Neural cell (in vitro differentiated cells): ENCODE data around the gene TRABD2B. TPM values are rescaled to one million over a fixed set of nuclear protein-coding genes. Genes with fewer than 3 reads are reported as not detected.

Source experiments
- H2AFZ ChIP-seq: fragments of 200-600, 300-800 bp; sonication (generic), shearing (Covaris generic); 2 replicates; pipeline ENCODE4 v1.6.0; 2014; ENCODE audit warnings: low read depth, mild to moderate bottlenecking, antibody characterized with exemption, low read length, moderate library complexity
- H3F3A ChIP-seq: fragments of 200-600 bp; shearing (Covaris generic); 2 replicates; pipeline ENCODE4 v1.6.1; 2016; ENCODE audit warnings: mild to moderate bottlenecking, moderate library complexity, mixed read lengths, antibody characterized with exemption, low read length; ENCODE audit not compliant: insufficient read depth, poor library complexity, severe bottlenecking
- H3K27ac ChIP-seq: fragments of 200-600, 300-800 bp; sonication (generic), shearing (Covaris generic); 2 replicates; pipeline ENCODE4 v1.5.1; 2014; ENCODE audit warnings: mild to moderate bottlenecking, low read length, moderate library complexity
- H3K27me3 ChIP-seq: fragments of 300-800, 200-600 bp; sonication (generic), shearing (Covaris generic); 2 replicates; pipeline ENCODE4 v1.6.0; 2014; ENCODE audit warnings: mild to moderate bottlenecking, low read depth, low read length, moderate library complexity; ENCODE audit not compliant: insufficient read depth
- H3K36me3 ChIP-seq: fragments of 300-800, 200-600 bp; sonication (generic), shearing (Covaris generic); 2 replicates; pipeline ENCODE4 v1.5.1; 2014; ENCODE audit warnings: mild to moderate bottlenecking, antibody characterized with exemption, low read length, moderate library complexity; ENCODE audit not compliant: insufficient read depth
- H3K4me2 ChIP-seq: fragments of 300-800, 200-600 bp; sonication (generic), shearing (Covaris generic); 2 replicates; pipeline ENCODE4 v1.6.0; 2014; ENCODE audit warnings: mild to moderate bottlenecking, low read length
- H3K4me3 ChIP-seq: fragments of 300-800, 200-600 bp; sonication (generic), shearing (Covaris generic); 2 replicates; pipeline ENCODE4 v1.5.1; 2014; ENCODE audit warnings: mild to moderate bottlenecking, low read length, moderate library complexity
- H3K79me2 ChIP-seq: fragments of 200-600 bp; shearing (Covaris generic); replicated peaks from 2 replicates; pipeline ENCODE4 v1.6.0; 2014; ENCODE audit warnings: mild to moderate bottlenecking, low read length, moderate library complexity; ENCODE audit not compliant: insufficient read depth
- H3K9ac ChIP-seq: fragments of 300-800, 200-600 bp; sonication (generic), shearing (Covaris generic); 2 replicates; pipeline ENCODE4 v1.6.1; 2016; ENCODE audit warnings: mild to moderate bottlenecking, low read length, mixed read lengths
- H3K9me2 ChIP-seq: fragments of 200-600 bp; shearing (Covaris generic); 2 replicates; pipeline ENCODE4 v1.6.1; 2016; ENCODE audit warnings: mild to moderate bottlenecking, low read length, mixed read lengths; ENCODE audit not compliant: insufficient read depth
- H3K9me3 ChIP-seq: fragments of 200-600, 300-800 bp; sonication (generic), shearing (Covaris generic); 2 replicates; pipeline ENCODE4 v1.6.1; 2016; ENCODE audit warnings: mild to moderate bottlenecking, mixed run types, low read length, moderate library complexity, mixed read lengths
- H4K20me1 ChIP-seq: fragments of 200-600 bp; shearing (Covaris generic); 2 replicates; pipeline ENCODE4 v1.6.1; 2016; ENCODE audit warnings: mild to moderate bottlenecking, mixed run types; ENCODE audit not compliant: insufficient read depth
- EP300 ChIP-seq: fragments of 450-650 bp; conservative IDR thresholded peaks from 2 replicates; pipeline ENCODE4 v1.6.1; 2014; ENCODE audit warnings: antibody characterized with exemption, mild to moderate bottlenecking, moderate library complexity; ENCODE audit not compliant: poor library complexity, severe bottlenecking
- EZH2 ChIP-seq: fragments of 200-600, 300-800 bp; shearing (Covaris generic), sonication (generic); IDR thresholded peaks from 2 replicates; pipeline ENCODE4 v1.6.1; 2014; ENCODE audit warnings: antibody characterized with exemption, low read length, borderline replicate concordance, mild to moderate bottlenecking; ENCODE audit not compliant: insufficient read depth, poor library complexity, severe bottlenecking
- MXI1 ChIP-seq: fragments of 450-650 bp; conservative IDR thresholded peaks from 2 replicates; pipeline ENCODE4 v1.6.1; 2014; ENCODE audit warnings: antibody characterized with exemption, mild to moderate bottlenecking; ENCODE audit not compliant: poor library complexity, severe bottlenecking
- POLR2AphosphoS5 ChIP-seq: IDR thresholded peaks from 2 replicates; pipeline ENCODE4 v1.6.1; 2012
- RAD21 ChIP-seq: fragments of 450-650 bp; conservative IDR thresholded peaks from 2 replicates; pipeline ENCODE4 v1.6.1; 2014; ENCODE audit warnings: antibody characterized with exemption, mild to moderate bottlenecking, moderate library complexity
- SMC3 ChIP-seq: fragments of 450-650 bp; conservative IDR thresholded peaks from 2 replicates; pipeline ENCODE4 v1.6.1; 2014; ENCODE audit warnings: antibody characterized with exemption, mild to moderate bottlenecking, moderate library complexity; ENCODE audit not compliant: poor library complexity
- TAF1 ChIP-seq: IDR thresholded peaks from 2 replicates; pipeline ENCODE4 v1.6.1; 2012; ENCODE audit warnings: low read depth
- polyA plus RNA-seq: library from polyadenylated mRNA; depleted of rRNA; stranded (reverse); fragments of >200 nt; gene quantifications from 2 replicates; pipeline ENCODE4 v1.2.3, GENCODE V29; 2014
- TF ChIP-seq, protein P1 (sequence below): fragments of 450-650 bp; IDR thresholded peaks from 2 replicates; pipeline ENCODE4 v1.5.1; 2014; ENCODE audit warnings: antibody characterized with exemption, mild to moderate bottlenecking, moderate library complexity; ENCODE audit not compliant: poor library complexity, severe bottlenecking
- TF ChIP-seq, protein P2 (sequence below): IDR thresholded peaks from 2 replicates; pipeline ENCODE4 v1.6.1; 2012; ENCODE audit warnings: borderline replicate concordance

TRABD2B gene
- polyA plus RNA-seq, 1 donor from 2014 or later, result 0.02 TPM

DNA sequence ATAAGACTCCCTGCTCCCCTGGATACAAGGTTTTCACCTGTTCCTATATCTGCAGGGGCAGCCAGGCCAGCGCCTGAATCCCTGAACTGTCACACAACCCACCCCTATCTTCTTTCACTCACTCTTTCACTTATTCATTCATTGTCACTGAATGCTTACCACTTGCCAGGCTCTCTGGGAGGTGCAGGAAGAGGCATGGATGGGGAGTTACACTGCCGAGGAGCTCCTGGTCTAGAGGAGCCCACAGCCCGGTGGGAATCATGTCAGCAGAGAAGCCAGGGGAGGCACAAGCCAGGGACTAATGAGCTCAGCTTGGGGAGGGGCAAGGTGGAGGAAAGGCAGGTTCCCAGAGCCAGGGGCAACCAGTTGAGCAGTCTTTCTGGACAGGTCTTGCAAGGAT, 155.8 kb downstream of the TRABD2B start:
- Histone ChIP-seq H3K4me2 (no peak overlapping the region), H4K20me1 (no peaks in the 10 kb centered on the region), H3K9ac (no peak overlapping the region), H3K27me3 (no peaks in the 10 kb centered on the region), H3K9me3 (no peaks in the 10 kb centered on the region), H3K9me2 (no peaks in the 10 kb centered on the region), H3K79me2 (no peaks in the 10 kb centered on the region), H3K36me3 (no peaks in the 10 kb centered on the region), H3K4me3 (no peak overlapping the region), H2AFZ (no peak overlapping the region), H3F3A (no peaks in the 10 kb centered on the region), H3K27ac (no peak overlapping the region)
- TF ChIP-seq, protein P1, sequence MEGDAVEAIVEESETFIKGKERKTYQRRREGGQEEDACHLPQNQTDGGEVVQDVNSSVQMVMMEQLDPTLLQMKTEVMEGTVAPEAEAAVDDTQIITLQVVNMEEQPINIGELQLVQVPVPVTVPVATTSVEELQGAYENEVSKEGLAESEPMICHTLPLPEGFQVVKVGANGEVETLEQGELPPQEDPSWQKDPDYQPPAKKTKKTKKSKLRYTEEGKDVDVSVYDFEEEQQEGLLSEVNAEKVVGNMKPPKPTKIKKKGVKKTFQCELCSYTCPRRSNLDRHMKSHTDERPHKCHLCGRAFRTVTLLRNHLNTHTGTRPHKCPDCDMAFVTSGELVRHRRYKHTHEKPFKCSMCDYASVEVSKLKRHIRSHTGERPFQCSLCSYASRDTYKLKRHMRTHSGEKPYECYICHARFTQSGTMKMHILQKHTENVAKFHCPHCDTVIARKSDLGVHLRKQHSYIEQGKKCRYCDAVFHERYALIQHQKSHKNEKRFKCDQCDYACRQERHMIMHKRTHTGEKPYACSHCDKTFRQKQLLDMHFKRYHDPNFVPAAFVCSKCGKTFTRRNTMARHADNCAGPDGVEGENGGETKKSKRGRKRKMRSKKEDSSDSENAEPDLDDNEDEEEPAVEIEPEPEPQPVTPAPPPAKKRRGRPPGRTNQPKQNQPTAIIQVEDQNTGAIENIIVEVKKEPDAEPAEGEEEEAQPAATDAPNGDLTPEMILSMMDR, result no peak
- TF ChIP-seq EP300 (no peak), MXI1 (no peak), POLR2AphosphoS5 (no peak), RAD21 (no peak), SMC3 (no peak), TAF1 (no peak), EZH2 (no peak)
- TF ChIP-seq, protein P2, sequence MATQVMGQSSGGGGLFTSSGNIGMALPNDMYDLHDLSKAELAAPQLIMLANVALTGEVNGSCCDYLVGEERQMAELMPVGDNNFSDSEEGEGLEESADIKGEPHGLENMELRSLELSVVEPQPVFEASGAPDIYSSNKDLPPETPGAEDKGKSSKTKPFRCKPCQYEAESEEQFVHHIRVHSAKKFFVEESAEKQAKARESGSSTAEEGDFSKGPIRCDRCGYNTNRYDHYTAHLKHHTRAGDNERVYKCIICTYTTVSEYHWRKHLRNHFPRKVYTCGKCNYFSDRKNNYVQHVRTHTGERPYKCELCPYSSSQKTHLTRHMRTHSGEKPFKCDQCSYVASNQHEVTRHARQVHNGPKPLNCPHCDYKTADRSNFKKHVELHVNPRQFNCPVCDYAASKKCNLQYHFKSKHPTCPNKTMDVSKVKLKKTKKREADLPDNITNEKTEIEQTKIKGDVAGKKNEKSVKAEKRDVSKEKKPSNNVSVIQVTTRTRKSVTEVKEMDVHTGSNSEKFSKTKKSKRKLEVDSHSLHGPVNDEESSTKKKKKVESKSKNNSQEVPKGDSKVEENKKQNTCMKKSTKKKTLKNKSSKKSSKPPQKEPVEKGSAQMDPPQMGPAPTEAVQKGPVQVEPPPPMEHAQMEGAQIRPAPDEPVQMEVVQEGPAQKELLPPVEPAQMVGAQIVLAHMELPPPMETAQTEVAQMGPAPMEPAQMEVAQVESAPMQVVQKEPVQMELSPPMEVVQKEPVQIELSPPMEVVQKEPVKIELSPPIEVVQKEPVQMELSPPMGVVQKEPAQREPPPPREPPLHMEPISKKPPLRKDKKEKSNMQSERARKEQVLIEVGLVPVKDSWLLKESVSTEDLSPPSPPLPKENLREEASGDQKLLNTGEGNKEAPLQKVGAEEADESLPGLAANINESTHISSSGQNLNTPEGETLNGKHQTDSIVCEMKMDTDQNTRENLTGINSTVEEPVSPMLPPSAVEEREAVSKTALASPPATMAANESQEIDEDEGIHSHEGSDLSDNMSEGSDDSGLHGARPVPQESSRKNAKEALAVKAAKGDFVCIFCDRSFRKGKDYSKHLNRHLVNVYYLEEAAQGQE, result no peak

DNA sequence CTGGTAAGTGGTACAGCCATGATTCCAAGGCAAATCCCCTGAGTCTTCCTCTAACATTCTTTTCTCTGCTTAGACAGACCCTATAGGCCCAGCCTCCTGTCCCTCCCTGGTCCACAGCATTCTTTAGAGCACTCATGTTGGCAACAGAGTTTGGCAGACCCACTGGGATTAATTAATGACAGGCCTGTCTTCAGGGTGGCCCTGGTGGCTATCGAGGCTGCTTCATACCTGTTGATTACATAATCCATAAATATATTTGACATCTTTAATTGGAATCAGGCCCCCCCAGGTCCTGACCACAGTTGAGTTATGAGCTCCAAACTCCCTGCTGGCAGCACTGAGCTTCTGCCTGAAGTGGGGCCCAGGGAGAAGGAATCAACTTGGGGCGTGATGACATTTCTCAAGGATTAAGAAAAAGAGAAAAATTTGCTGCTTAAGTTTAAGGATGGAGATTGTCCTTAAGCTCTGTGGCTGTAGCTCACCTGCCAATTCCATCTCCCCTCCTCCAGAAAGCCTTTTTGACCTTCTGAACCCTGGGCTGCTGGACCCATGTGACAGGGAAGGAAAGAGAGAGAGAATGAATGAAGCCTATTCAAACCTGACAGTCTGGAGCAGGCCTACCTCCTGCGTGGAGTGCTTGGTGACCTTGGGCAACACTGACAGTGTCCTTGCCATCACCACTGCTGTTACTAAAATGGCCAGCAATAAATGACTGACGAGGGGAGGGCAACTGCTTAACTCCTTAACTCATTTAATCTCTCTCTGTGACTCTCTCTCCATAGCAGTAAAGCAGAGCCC, 156.6 kb downstream of the TRABD2B start:
- Histone ChIP-seq H3K27me3 (no peaks in the 10 kb centered on the region), H3F3A (no peaks in the 10 kb centered on the region), H3K4me3 (no peak overlapping the region), H3K79me2 (no peaks in the 10 kb centered on the region), H3K9me2 (no peaks in the 10 kb centered on the region), H3K4me2 (no peak overlapping the region), H3K27ac (no peak overlapping the region), H2AFZ (no peak overlapping the region), H3K36me3 (no peaks in the 10 kb centered on the region), H3K9ac (no peak overlapping the region), H4K20me1 (no peaks in the 10 kb centered on the region), H3K9me3 (no peaks in the 10 kb centered on the region)
- TF ChIP-seq, protein P1, result no peak
- no peak for TF ChIP-seq EP300
- TF ChIP-seq POLR2AphosphoS5, result no peak
- TF ChIP-seq RAD21, result no peak
- TF ChIP-seq MXI1, result no peak
- no peak for TF ChIP-seq SMC3
- no peak for TF ChIP-seq TAF1
- TF ChIP-seq, protein P2, result no peak
- TF ChIP-seq EZH2, result no peak
